COR-L47 (cell line): ENCODE results near the gene TSPAN17.
"Not testable (repeated sequence)": the region's sequence is repeated elsewhere in the genome, so short reads cannot be mapped to it uniquely, and the experiment has no call there.

Experiments used
- DNase-seq: peaks from one replicate; lab custom pipeline; 2025; lab: John Stamatoyannopoulos, UW

TSPAN17 gene, protein sequence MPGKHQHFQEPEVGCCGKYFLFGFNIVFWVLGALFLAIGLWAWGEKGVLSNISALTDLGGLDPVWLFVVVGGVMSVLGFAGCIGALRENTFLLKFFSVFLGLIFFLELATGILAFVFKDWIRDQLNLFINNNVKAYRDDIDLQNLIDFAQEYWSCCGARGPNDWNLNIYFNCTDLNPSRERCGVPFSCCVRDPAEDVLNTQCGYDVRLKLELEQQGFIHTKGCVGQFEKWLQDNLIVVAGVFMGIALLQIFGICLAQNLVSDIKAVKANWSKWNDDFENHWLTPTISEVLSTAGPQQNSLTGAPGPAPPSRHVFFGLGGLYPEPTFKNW

GRCh38 chr5:176647030-176647842, at the start of gene TSPAN17:
Gene TSPAN17, plus strand, starts transcription at chr5:176647484. Its CDS starts 132 bp downstream, at chr5:176647616.
- DNase-seq: peak; percentile 100

- DNase-seq: not testable (repeated sequence)
These were observed 47.4 kb upstream of the TSPAN17 start for GRCh38 chr5:176599749-176600430.

DNA sequence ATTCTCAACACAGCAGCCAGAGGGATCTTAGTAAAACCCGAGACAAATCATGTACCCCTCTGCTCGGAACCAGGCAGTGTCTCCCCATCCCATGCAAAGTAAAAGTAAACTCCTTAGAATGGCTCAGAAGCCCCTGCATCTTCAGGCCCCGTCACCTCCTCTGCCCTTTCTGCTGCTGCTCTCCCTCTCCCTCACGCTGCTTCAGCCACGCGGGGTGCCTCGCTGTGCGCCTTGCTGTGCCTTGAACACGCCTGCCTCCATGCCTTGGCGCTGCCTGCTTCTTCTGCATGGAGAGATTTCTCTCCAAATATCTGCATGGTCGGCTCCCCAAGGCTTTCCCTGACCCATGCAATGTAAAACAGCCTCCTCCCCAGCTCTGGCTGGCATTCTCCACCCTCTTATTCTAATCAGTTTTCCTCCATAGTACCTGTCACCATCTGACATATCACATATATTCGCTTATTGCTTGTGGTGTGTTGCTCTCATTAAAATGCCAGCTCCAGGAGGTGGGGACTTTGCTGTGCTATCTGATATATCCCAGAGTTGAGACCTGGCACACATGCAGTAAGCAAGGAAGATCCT, 45.3 kb upstream of the TSPAN17 start:
- DNase-seq: no peak

DNA sequence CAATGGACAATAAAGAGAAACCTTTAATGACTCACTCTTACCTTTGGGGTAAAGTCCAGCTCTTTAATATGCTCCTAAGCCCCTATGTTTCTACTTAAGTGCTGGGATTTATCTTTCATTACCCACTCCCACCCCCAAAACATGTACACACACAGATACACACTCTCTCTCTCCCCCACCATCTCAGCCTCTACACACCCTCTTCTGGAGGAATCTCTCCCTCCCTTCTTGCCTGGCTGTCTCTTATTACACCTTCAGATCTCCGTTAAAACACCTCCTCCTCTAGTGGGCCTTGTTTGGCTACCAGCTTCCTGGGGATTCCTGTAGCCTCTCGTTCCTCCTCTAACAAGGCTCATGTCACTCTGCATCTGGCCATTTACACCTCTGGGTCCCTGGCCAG, 44.2 kb upstream of the TSPAN17 start:
- no peak for DNase-seq

GRCh38 chr5:176606032-176606431, 41.3 kb upstream of the TSPAN17 start:
- no peak for DNase-seq

GRCh38 chr5:176606875-176607274, 40.4 kb upstream of the TSPAN17 start:
- no peak for DNase-seq

- no peak for DNase-seq
These were observed 39.1 kb upstream of the TSPAN17 start for GRCh38 chr5:176608142-176608705.

GRCh38 chr5:176608937-176609723, 38.2 kb upstream of the TSPAN17 start:
- DNase-seq: peak; percentile 32

GRCh38 chr5:176609724-176610434, 37.4 kb upstream of the TSPAN17 start, which contains the start of gene GPRIN1:
Gene GPRIN1, minus strand, starts transcription at chr5:176610156. Its CDS starts 10,322 bp downstream, at chr5:176599834.
- peak; percentile 81 for DNase-seq

GRCh38 chr5:176610435-176610773, 36.9 kb upstream of the TSPAN17 start:
- peak; percentile 51 for DNase-seq

DNA sequence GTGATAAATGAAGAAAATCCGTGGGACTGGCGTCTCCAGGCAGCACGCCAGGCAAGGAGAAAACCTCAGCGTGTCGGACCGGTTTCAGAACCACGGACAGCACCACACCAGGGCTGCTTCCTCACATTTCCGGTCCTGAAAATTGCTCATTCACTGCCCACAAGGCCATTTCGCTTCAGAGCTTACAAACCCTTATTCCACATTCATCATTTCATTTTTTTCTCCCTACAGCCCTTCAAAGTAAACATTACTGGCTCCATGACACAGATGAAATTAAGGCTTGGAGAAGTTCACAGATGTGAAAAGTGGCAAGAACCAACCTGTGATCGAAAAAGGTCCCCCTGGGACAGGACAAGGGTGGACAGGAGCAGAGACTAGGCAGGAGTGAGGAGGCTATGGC, 35.8 kb upstream of the TSPAN17 start:
- DNase-seq: no peak

DNA sequence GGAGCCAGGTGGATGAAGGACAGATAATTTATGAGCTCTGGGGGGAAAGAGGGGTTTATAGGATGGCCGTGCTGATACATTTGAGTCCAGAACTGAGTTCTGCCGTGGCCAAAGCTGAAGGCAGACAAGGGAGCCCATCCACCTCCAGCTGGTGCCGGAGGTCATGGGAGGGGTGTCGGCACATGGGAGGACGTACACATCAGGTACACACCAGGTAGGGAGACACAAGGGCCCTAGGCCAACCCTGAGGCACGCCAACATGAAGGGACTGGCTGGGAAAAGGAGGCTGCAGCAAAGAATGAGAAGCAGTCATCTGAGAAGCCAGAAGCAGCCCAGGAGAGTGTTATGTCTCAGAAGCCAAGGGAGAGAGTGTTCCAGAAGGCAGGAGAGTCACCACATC, 35.3 kb upstream of the TSPAN17 start:
- no peak for DNase-seq

DNA sequence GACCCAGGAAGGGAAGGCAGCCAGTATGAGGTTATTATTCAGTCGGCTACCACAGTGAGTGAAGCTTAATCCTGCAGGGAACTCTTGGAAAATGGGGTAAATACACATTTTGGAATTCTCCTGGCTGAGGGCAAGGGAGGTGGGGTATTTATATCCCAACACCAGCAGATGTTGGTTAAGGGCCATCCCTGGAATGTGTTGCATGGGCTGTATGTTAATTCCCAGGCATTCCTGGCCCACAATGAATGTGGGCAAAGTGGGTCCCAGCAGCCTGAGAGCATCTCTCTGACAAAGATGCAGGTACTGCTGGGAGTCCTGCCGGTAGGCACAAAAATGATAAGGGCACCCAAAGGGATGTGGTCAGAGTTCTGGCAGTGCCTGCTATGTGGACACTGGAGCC, 34.4 kb upstream of the TSPAN17 start:
- DNase-seq: no peak

GRCh38 chr5:176614805-176615478, 32.3 kb upstream of the TSPAN17 start:
- DNase-seq: no peak

- no peak for DNase-seq
These were observed 30.8 kb upstream of the TSPAN17 start for GRCh38 chr5:176616511-176616910.

GRCh38 chr5:176618783-176619182, 28.5 kb upstream of the TSPAN17 start:
- no peak for DNase-seq

- no peak for DNase-seq
These were observed 28.1 kb upstream of the TSPAN17 start for GRCh38 chr5:176619203-176619568.

DNA sequence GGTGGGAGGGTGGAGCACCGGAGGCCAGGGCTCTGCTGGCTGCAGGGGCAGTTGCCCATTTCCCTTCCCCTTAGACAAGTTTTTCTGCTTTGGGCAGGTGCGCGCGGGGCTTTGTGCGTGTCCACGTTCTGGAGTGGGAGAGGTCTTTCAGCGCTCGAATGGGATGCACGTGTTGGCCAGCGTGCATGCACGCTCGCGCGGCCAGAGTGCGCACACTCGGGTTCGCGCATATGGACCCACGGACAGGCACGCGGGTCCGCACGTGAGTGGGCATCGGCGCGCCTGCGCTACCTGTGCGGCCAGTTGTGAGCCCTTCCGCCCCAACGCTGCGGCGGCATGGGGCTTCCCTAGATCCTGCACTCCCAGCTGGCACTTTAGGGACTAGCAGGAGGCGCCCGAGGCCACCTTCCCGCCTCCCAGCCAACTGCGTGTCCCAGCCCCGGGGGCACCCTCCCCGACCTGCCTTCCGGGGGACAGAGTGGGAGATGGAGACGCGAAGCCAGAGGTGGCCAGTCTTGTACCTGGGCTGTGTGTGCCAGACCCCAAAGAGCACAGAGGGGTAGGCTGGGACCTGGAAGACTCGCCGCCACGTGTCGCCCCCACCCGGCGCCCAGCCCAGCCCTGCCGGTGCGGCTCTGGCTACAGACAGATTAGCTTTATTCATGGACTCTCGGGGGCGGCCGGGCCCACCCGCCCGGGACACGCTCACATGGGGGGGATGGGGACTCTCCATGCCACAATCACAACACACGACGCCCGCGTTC, 27.5 kb upstream of the TSPAN17 start:
- DNase-seq: no peak

GRCh38 chr5:176620333-176620981, 26.8 kb upstream of the TSPAN17 start:
- no peak for DNase-seq
